NCI-H774 (cell line): Measurements from ENCODE around the gene MALRD1.

Experiments
- DNase-seq: peaks from one replicate; lab custom pipeline; 2025; lab: John Stamatoyannopoulos, UW

The MALRD1 gene

GRCh38 chr10:19653931-19654330 lies 605.3 kb downstream of the MALRD1 start:
- DNase-seq, result no peak

- no peak for DNase-seq
These were observed 606.0 kb downstream of the MALRD1 start for GRCh38 chr10:19654576-19654975.

GRCh38 chr10:19656420-19657042 lies 607.9 kb downstream of the MALRD1 start:
- DNase-seq, result no peak

- DNase-seq, result no peak
These were observed 609.5 kb downstream of the MALRD1 start for GRCh38 chr10:19658131-19658530.

- DNase-seq, result no peak
These were observed 610.1 kb downstream of the MALRD1 start for GRCh38 chr10:19658622-19659233.

- no peak for DNase-seq
These were observed 611.5 kb downstream of the MALRD1 start for GRCh38 chr10:19659920-19660655.

- DNase-seq, result no peak
These were observed 614.7 kb downstream of the MALRD1 start for GRCh38 chr10:19663344-19663743.

GRCh38 chr10:19668116-19668515 lies 619.5 kb downstream of the MALRD1 start:
- no peak for DNase-seq

- no peak for DNase-seq
These were observed 627.5 kb downstream of the MALRD1 start for GRCh38 chr10:19676063-19676462.

- DNase-seq, result no peak
These were observed 634.8 kb downstream of the MALRD1 start for GRCh38 chr10:19683356-19683755.

GRCh38 chr10:19683960-19684359 lies 635.4 kb downstream of the MALRD1 start:
- no peak for DNase-seq

- no peak for DNase-seq
These were observed 639.7 kb downstream of the MALRD1 start for GRCh38 chr10:19688344-19688743.

GRCh38 chr10:19689231-19689630 lies 640.6 kb downstream of the MALRD1 start:
- no peak for DNase-seq

- no peak for DNase-seq
These were observed 650.7 kb downstream of the MALRD1 start for GRCh38 chr10:19699299-19699698.

GRCh38 chr10:19701427-19702052 lies 652.9 kb downstream of the MALRD1 start:
- no peak for DNase-seq

- no peak for DNase-seq
These were observed 653.6 kb downstream of the MALRD1 start for GRCh38 chr10:19702215-19702614.

- DNase-seq, result no peak
These were observed 655.9 kb downstream of the MALRD1 start for GRCh38 chr10:19704544-19704943.

GRCh38 chr10:19705250-19705649 lies 656.6 kb downstream of the MALRD1 start:
- no peak for DNase-seq

- DNase-seq, result no peak
These were observed 658.3 kb downstream of the MALRD1 start for GRCh38 chr10:19706904-19707303.

GRCh38 chr10:19707376-19707775 lies 658.8 kb downstream of the MALRD1 start:
- DNase-seq, result no peak

GRCh38 chr10:19708031-19708430 lies 659.4 kb downstream of the MALRD1 start:
- no peak for DNase-seq

- no peak for DNase-seq
These were observed 662.0 kb downstream of the MALRD1 start for GRCh38 chr10:19710600-19710999.

GRCh38 chr10:19713159-19713558 lies 664.6 kb downstream of the MALRD1 start:
- DNase-seq, result no peak
